Ovary (tissue), 3 donors: ENCODE results near the gene TOR1AIP1.

ENCODE experiments used
- CTCF ChIP-seq, 3 donors: fragments of 450-650 bp in 2 of 3; fragments of 200-600 bp in 1 of 3; IDR thresholded peaks; one replicate each; pipeline versions ENCODE4 v1.5.1 to v1.8.0; 2016 to 2022; ENCODE audit warnings: antibody characterized with exemption in 3 of 3, mild to moderate bottlenecking in 1 of 3
- POLR2A ChIP-seq: fragments of 450-650 bp; IDR thresholded peaks from one replicate; pipeline ENCODE4 v1.6.1; 2017; ENCODE audit warnings: antibody characterized with exemption, mild to moderate bottlenecking, moderate library complexity
- donor health status: DM: no; HTN: no; CAD: no.

GRCh38 chr1:179937668-179938254 lies 55.7 kb downstream of the TOR1AIP1 start:
- TF ChIP-seq CTCF (IDR thresholded peaks at IDR 0.05) (no peak), POLR2A (no peak)
